HFF-Myc (cell line): ENCODE measurements around the gene TPI1.
"Not testable (repeated sequence)": the region's sequence is repeated elsewhere in the genome, so short reads cannot be mapped to it uniquely, and the experiment has no call there.

Experiments used
- DNase-seq: peaks from one replicate; pipeline ENCODE4 v3.0.0-alpha.2; 2011; ENCODE audit warnings: low read depth; ENCODE audit errors: extremely low read depth
- H3K4me3 ChIP-seq: replicated peaks from 2 replicates; pipeline ENCODE4 v1.5.1; 2011; ENCODE audit warnings: low read depth, mild to moderate bottlenecking, control low read depth, low read length
- CTCF ChIP-seq: IDR thresholded peaks from 2 replicates; pipeline ENCODE4 v1.5.1; 2012; ENCODE audit warnings: mild to moderate bottlenecking, low read depth, low read length, control low read depth; ENCODE audit errors: missing control alignments

The TPI1 gene

DNA sequence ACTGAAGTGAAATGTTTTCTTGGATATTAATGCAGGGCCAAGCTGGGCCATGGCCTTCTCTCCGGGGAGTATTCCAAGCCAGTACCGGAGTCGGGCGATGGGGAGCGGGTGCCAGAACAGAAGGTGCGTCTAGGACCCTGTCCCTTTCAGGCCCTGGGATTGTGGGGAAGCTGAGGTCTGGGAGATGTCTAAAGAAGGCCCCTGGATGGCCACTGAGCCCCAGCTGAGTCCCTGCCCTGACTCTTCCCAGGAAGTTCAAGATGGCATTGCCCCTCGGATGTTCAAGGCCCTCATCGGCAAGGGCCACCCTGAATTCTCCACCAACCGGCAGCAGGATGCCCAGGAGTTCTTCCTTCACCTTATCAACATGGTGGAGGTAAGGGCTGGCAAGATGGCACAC lies 7.2 kb upstream of the TPI1 start:
- no peak for DNase-seq
- H3K4me3 ChIP-seq: no peak overlapping the region
- no peak for TF ChIP-seq CTCF

DNA sequence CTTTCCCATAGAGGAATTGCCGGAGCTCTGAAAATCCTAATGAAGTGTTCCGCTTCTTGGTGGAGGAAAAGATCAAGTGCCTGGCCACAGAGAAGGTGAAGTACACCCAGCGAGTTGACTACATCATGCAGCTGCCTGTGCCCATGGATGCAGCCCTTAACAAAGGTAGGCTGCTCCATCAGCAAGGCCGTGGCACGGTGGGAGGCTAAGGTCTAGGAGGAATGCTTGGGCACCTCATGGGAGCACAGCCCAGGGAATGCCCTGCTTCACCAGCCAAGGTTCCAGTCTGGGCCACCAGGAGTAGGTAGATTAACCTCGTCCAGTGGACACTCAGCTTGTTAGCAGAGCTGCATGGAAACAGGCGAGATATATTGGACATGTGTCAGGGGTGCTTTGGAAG lies 6.4 kb upstream of the TPI1 start:
- TF ChIP-seq CTCF: no peak
- no peak for DNase-seq
- H3K4me3 ChIP-seq: no peak overlapping the region

DNA sequence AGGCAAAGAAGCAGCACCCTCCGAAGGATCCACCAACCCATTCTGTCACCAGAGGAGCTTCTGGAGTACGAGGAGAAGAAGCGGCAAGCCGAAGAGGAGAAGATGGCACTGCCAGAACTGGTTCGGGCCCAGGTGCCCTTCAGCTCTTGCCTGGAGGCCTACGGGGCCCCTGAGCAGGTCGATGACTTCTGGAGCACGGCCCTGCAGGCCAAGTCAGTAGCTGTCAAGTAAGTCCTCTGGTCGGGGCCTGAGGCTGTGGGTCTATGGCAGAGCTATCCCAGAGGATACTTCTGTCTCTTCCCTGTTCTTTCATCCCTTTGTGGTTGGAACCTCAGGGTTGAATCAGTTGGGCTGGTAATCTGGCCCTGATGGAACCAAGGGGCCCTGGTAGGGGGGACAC lies 5.9 kb upstream of the TPI1 start:
- no peak for DNase-seq
- TF ChIP-seq CTCF: no peak
- H3K4me3 ChIP-seq: no peak overlapping the region

DNA sequence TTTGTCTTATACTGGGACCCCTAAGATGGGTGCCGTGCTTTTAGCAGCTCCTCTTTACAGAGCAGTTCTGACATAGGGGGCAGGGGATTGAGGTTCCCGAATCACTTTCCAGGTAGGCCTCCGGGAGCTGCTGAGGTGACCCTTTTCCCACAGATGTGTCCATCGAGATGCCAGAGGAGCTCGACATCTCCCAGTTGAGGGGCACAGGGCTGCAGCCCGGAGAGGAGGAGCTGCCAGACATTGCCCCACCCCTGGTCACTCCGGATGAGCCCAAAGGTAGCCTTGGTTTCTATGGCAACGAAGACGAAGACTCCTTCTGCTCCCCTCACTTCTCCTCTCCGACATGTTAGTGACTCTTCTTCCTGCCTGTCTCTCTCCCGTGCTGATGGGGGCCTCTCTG lies 4.3 kb upstream of the TPI1 start:
- no peak for TF ChIP-seq CTCF
- H3K4me3 ChIP-seq: no peak overlapping the region
- DNase-seq: no peak

DNA sequence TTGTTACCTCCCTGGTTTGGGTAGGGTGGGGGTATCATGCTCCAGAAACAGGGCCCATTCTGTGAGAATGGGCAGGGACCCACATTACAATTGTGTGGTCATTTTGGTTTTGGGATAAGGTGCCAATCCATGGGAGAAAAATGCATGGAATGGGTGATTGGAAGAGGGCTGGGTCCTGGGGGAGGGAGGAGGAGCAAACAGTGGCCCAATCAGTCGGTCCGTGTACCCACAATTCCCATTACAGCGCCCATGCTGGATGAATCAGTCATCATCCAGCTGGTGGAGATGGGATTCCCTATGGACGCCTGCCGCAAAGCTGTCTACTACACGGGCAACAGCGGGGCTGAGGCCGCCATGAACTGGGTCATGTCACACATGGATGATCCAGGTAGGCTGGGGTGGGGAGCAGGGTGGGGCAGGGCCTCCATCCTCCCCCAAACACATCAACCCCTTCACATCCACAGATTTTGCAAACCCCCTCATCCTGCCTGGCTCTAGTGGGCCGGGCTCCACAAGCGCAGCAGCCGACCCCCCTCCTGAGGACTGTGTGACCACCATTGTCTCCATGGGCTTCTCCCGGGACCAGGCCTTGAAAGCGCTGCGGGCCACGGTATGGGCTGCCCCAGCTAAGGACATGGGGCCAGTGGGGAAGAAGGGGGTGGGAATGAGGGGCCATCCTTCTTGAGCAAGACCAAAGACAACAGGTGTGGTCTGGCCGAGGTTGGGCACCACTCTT lies 3.6 kb upstream of the TPI1 start:
- no peak overlapping the region for H3K4me3 ChIP-seq
- no peak for TF ChIP-seq CTCF
- DNase-seq: no peak

DNA sequence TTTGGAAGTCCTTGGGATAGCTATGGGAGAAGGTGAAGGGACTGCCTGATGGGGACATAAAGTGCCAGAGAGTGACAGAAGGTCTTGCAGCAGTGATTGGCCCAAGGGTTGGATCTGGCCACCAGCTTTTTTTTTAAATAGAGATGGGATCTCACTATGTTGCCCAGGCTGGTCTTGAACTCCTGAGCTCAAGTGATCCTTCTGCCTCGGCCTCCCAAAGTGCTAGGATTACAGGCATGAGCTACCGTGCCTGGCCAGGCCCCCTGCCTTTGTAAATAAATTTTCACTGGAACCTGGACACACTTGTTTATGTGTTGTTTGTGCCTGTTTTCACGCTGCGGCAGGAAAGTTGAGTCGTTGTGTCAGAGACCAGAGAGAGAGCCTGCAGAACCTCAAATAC lies 2.0 kb upstream of the TPI1 start:
- DNase-seq, H3K4me3 ChIP-seq: not testable (repeated sequence)

- no peak for TF ChIP-seq CTCF
- DNase-seq: no peak
- H3K4me3 ChIP-seq: peak overlapping the region; percentile 99
Measured at GRCh38 chr12:6866163-6866919, 990 bp upstream of the TPI1 start.
